Fibroblast of villous mesenchyme (primary cell): ENCODE measurements around the gene KIAA1755. TPM values are rescaled to one million over a fixed set of nuclear protein-coding genes. Genes with fewer than 3 reads are reported as not detected.
"Not testable (repeated sequence)": the region's sequence is repeated elsewhere in the genome, so short reads cannot be mapped to it uniquely, and the experiment has no call there.

ENCODE experiments used
- DNase-seq: peaks from one replicate; pipeline ENCODE4 v3.0.0-alpha.2; 2010; ENCODE audit warnings: low read depth
- H3K4me3 ChIP-seq: 2 replicates; pipeline ENCODE4 v1.5.1; 2011; ENCODE audit warnings: low read depth, mild to moderate bottlenecking, low read length
- CTCF ChIP-seq: IDR thresholded peaks from 2 replicates; pipeline ENCODE4 v1.5.1; 2012; ENCODE audit warnings: low read depth, mild to moderate bottlenecking, low read length; ENCODE audit not compliant: insufficient read depth
- total RNA-seq: library from RNA; depleted of rRNA; stranded (reverse); fragments of >200 nt; gene quantifications from 2 replicates; pipeline ENCODE4 v1.2.3, GENCODE V29; 2012

The KIAA1755 gene
- total RNA-seq, 1 donor, result 1.3 TPM

GRCh38 chr20:38262931-38263330 is 2.4 kb upstream of the KIAA1755 start:
- no peak overlapping the region for H3K4me3 ChIP-seq
- no peak for DNase-seq
- no peak for TF ChIP-seq CTCF

- no peak for DNase-seq
- no peak for TF ChIP-seq CTCF
- H3K4me3 ChIP-seq, result peak overlapping the region; percentile 30
Observed at GRCh38 chr20:38261054-38261390, 487 bp upstream of the KIAA1755 start.

- TF ChIP-seq CTCF, result no peak
- DNase-seq, result no peak
Observed at GRCh38 chr20:38260025-38260377, 534 bp downstream of the KIAA1755 start.

GRCh38 chr20:38258545-38259215 is 1.9 kb downstream of the KIAA1755 start:
- DNase-seq, result no peak
- no peak for TF ChIP-seq CTCF
- H3K4me3 ChIP-seq, result no peak overlapping the region

More at GRCh38 chr20:38260025-38260377, 534 bp downstream of the KIAA1755 start:
- H3K4me3 ChIP-seq, result peak overlapping the region; percentile 32

GRCh38 chr20:38256966-38257365 is 3.6 kb downstream of the KIAA1755 start:
- H3K4me3 ChIP-seq, result no peak overlapping the region
- no peak for TF ChIP-seq CTCF
- no peak for DNase-seq

GRCh38 chr20:38256021-38256420 is 4.5 kb downstream of the KIAA1755 start:
- DNase-seq, result no peak
- H3K4me3 ChIP-seq, result no peak overlapping the region
- TF ChIP-seq CTCF, result no peak

- DNase-seq, result no peak
- no peak overlapping the region for H3K4me3 ChIP-seq
- TF ChIP-seq CTCF, result no peak
Observed at GRCh38 chr20:38255393-38255792, 5.1 kb downstream of the KIAA1755 start.

GRCh38 chr20:38254621-38255020 is 5.9 kb downstream of the KIAA1755 start:
- peak; percentile 42 for DNase-seq
- not testable (repeated sequence) for H3K4me3 ChIP-seq
